Natural killer cell treated with Interleukin-12 subunit alpha and Interleukin-12 subunit beta and Interleukin-15 and Interleukin-18, amount 100 ng/mL, for 72 hours (primary cell): ENCODE results near the gene ZMYM4. TPM values are rescaled to one million over a fixed set of nuclear protein-coding genes. Genes with fewer than 3 reads are reported as not detected.
"Not testable (repeated sequence)": the region's sequence is repeated elsewhere in the genome, so short reads cannot be mapped to it uniquely, and the experiment has no call there.

Experiments used
- ATAC-seq, 2 donors: fragments of 150-1000 bp; cut with Tn5 transposase in 1 of 2; sonication (Bioruptor Pico), chemical (Tn5 transposase) in 1 of 2; 2 replicates each; pipeline ENCODE4 v1.10.0; 2021
- DNase-seq: peaks from one replicate; pipeline ENCODE4 v3.0.0; 2022; ENCODE audit warnings: low spot score
- H3K27ac Mint-ChIP-seq, 2 donors: 1 replicate in 1 of 2; 2 replicates in 1 of 2; pipeline ENCODE4 v1.8.0; 2022; ENCODE audit warnings: mixed read lengths in 2 of 2, mild to moderate bottlenecking in 1 of 2, moderate library complexity in 1 of 2
- H3K27me3 Mint-ChIP-seq, 2 donors: 1 replicate in 1 of 2; 2 replicates in 1 of 2; pipeline ENCODE4 v1.8.0; 2022; ENCODE audit warnings: mixed read lengths in 2 of 2
- H3K36me3 Mint-ChIP-seq: one replicate; pipeline ENCODE4 v1.8.0; 2022; ENCODE audit warnings: mixed read lengths
- H3K4me1 Mint-ChIP-seq, 2 donors: 1 replicate in 1 of 2; 2 replicates in 1 of 2; pipeline ENCODE4 v1.8.0; 2022; ENCODE audit warnings: low read depth in 2 of 2, mixed read lengths in 2 of 2, mild to moderate bottlenecking in 1 of 2
- H3K4me3 Mint-ChIP-seq: one replicate; pipeline ENCODE4 v1.8.0; 2022; ENCODE audit warnings: mixed read lengths
- H3K9me3 Mint-ChIP-seq: 2 replicates; pipeline ENCODE4 v1.8.0; 2022; ENCODE audit warnings: mixed read lengths
- total RNA-seq, 2 donors: library from RNA; stranded (reverse); gene quantifications; one replicate each; pipeline ENCODE4 v1.2.3, GENCODE V29; 2022

Gene ZMYM4
- total RNA-seq, 2 donors from 2014 or later = 36.8 to 41.5 TPM

DNA sequence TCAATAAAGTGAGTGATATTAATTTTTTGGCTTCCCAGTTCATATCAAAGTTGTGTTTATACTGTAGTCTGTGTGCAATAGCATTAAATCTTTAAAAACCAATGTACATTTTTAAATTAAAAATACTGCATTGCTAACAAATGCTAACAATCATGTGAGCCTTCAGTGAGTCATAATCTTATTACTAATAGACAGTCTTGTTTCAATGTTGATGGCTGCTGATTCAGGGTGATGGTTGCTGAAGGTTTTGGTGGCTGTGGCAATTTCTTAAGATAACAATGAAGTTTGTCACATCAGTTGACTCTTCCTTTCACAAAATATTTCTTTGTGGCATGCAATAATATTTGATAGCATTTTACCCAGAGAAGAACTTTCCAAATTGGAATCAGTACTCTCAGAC is 109.0 kb downstream of the ZMYM4 start:
- Mint-ChIP-seq H3K27me3 (no peaks in the 10 kb centered on the region), H3K36me3 (no peaks in the 10 kb centered on the region), H3K4me1 (no peaks in the 10 kb centered on the region), H3K27ac (no peak overlapping the region), H3K4me3 (no peak overlapping the region), H3K9me3 (no peaks in the 10 kb centered on the region)
- DNase-seq = no peak
- no peak for ATAC-seq

DNA sequence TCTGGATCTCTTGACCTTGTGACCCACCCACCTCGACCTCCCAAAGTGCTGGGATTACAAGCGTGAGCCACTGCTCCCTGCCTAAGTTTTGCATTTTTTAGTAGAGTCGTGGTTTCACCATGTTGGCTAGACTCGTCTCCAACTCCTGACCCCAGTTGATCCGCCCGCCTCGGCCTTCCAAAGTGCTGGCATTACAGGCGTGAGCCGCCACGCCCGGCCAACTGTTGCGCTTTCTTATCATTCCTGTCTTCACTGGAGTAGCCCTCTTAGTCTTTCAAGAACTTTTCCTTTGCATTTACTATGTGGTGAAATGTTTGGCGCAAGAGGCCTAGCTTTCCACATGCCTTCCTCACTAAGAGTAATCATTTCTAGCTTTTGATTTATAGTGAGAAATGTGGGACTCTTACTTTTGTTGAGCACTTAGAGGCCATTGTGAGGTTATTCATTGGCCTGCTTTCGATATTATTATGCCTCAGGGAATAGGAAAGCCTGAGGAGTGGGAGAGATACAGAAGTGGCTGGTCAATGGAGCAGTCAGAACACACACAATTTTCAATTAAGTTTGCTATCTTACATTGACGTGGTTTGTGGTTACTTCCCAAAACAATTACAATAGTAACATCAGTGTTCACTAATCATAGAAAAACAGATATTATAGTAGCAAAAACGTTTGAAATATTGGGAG is 111.0 kb downstream of the ZMYM4 start:
- no peak overlapping the region for H3K27ac Mint-ChIP-seq
- no peaks in the 10 kb centered on the region for H3K9me3 Mint-ChIP-seq
- ATAC-seq = no peak
- no peaks in the 10 kb centered on the region for H3K27me3 Mint-ChIP-seq
- H3K36me3 Mint-ChIP-seq = no peaks in the 10 kb centered on the region
- H3K4me1 Mint-ChIP-seq = no peaks in the 10 kb centered on the region
- no peak overlapping the region for H3K4me3 Mint-ChIP-seq
- peak; percentile 60 for DNase-seq

DNA sequence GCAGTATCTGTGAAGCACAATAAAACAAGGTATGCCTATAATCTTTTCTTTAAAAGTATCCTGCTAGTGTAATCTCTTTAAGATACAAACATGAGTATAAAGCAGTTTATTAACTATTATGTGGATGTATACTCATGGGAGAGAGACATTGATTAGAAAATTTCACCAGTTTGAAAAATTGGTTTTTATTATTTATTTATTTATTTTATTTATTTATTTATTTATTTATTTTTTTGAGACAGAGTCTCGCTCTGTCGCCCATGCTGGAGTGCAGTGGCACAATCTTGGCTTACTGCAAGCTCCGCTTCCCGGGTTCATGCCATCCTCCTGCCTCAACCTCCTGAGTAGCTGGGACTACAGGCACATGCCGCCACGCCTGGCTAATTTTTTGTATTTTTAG is 111.6 kb downstream of the ZMYM4 start:
- not testable (repeated sequence) for DNase-seq, ATAC-seq, H3K4me1 Mint-ChIP-seq, H3K27me3 Mint-ChIP-seq, H3K4me3 Mint-ChIP-seq, H3K36me3 Mint-ChIP-seq, H3K9me3 Mint-ChIP-seq, H3K27ac Mint-ChIP-seq

DNA sequence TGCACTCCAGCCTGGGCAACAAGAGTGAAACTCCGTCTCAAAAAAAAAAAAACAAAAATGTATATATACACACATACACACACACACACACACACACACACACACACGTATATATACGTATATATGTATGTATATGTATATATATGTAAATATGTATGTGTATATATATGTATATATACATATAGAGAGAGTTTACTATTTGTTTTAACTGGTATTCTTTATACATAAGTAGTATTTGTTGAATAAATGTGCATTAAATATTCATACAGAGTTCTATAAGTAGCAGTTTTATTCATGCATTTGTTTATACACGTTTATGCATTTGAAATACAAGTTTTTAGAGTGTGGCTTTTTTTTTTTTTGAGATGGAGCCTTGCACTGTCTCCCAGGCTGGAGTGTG is 113.6 kb downstream of the ZMYM4 start:
- H3K36me3 Mint-ChIP-seq = peaks cover 3% of the 10 kb centered on the region
- ATAC-seq (no peak), DNase-seq (no peak)
- H3K27ac Mint-ChIP-seq = no peak overlapping the region
- H3K27me3 Mint-ChIP-seq = no peaks in the 10 kb centered on the region
- H3K4me3 Mint-ChIP-seq = no peak overlapping the region
- peaks cover 0 to 2% of the 10 kb centered on the region in 2 donors for H3K4me1 Mint-ChIP-seq
- H3K9me3 Mint-ChIP-seq = no peaks in the 10 kb centered on the region

DNA sequence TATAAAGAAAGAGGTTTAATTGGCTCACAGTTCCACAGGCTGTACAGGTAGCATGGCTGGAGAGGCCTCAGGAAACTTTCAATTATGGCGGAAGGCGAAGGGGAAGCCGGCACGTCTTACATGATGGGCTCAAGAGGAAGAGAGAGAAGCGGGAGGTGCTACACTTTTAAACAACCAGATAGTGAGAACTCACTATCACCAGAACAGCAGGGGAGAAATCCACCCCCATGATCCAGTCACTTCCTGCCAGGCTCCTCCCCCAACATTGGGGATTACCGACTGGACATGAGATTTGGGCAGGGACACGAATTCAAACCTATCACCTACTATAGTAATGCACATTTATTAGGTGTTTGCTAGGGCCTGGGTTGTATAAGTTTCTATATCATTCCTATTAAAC is 117.8 kb downstream of the ZMYM4 start:
- Mint-ChIP-seq H3K4me1 (peaks cover 0 to 2% of the 10 kb centered on the region in 2 donors), H3K27ac (no peak overlapping the region), H3K9me3 (no peaks in the 10 kb centered on the region), H3K27me3 (no peaks in the 10 kb centered on the region), H3K4me3 (no peak overlapping the region), H3K36me3 (peaks cover 10% of the 10 kb centered on the region)
- ATAC-seq (no peak), DNase-seq (no peak)

DNA sequence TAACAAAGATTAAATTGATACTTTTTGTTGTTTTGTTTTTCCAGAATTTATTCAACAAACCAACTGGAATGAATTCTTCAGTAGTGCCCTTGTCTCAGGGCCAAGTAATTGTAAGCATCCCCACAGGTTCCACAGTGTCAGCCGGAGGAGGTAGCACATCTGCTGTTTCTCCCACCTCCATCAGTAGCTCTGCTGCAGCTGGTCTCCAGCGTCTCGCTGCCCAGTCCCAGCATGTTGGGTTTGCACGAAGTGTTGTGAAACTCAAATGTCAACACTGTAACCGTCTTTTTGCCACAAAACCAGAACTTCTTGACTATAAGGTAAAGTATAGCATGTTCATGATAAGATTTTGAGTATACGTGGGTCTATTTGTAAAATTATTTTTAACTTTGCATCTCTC is 118.5 kb downstream of the ZMYM4 start:
- H3K4me1 Mint-ChIP-seq = peaks cover 0 to 2% of the 10 kb centered on the region in 2 donors
- no peaks in the 10 kb centered on the region for H3K27me3 Mint-ChIP-seq
- peaks cover 10% of the 10 kb centered on the region for H3K36me3 Mint-ChIP-seq
- no peak overlapping the region for H3K27ac Mint-ChIP-seq
- no peaks in the 10 kb centered on the region for H3K9me3 Mint-ChIP-seq
- no peak overlapping the region for H3K4me3 Mint-ChIP-seq
- ATAC-seq (no peak), DNase-seq (no peak)

DNA sequence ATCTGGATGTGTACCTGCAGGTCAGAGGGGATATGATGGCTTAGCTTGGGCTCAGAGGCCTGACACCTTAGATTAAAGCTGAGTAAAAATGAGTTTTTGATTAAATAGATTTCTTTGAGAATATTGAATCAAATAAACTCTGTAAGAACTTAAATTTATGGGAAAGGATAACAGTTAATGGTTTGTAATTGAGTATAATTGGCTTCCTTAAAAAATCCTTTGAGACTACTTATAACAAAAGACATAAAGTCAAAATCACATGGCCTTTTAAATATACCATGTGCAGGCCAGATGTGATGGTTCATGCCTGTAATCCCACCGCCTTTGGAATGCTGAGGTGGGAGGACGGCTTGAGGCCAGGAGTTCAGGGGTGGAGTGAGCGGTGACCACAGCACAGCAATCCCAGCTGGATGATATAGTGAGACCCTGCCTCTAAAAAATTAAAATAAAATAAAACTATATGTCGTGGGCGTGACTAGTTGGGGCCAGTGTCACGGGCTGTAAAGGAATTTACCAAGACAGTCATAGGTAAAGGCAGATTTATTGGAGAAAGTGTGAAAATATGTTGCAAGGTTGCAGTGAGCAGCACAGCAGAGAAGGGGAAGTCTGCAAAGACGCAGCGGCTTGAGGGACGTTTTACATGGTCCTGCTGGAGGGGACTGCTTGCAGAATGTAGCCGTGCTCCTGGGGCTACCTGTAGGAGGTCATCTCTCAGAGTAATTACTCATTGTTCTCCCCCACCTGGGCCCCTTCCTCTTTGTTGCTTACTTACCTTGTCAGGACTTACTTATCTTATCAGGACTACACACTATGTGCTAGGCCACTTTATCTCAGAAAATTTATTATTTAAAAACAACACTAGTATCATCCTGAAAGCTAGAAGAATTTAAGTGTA is 122.3 kb downstream of the ZMYM4 start:
- H3K9me3 Mint-ChIP-seq = no peaks in the 10 kb centered on the region
- H3K27me3 Mint-ChIP-seq = no peaks in the 10 kb centered on the region
- peaks cover 16% of the 10 kb centered on the region for H3K36me3 Mint-ChIP-seq
- ATAC-seq = no peak
- H3K27ac Mint-ChIP-seq = no peak overlapping the region
- H3K4me1 Mint-ChIP-seq = peaks cover 0 to 2% of the 10 kb centered on the region in 2 donors
- no peak for DNase-seq
- H3K4me3 Mint-ChIP-seq = no peak overlapping the region

DNA sequence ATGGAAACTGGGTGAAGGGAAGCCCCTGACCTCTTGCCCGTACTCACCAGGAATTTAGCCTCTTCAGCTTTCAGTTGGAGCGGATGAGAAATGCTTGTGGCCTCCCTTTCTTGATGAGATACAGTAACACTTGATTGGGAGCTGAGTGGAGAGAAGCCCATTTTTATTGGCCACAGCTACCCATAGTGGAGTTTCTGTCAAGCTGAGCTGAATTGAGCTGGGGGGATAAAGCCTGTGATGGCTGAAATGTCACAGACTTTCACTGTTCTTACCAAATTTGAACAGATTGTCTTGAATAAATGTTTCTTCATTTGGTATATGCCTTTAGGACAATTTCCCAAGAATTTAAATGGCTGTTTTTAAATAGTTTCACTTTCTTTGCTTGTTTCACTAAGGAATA is 125.9 kb downstream of the ZMYM4 start:
- no peak overlapping the region for H3K27ac Mint-ChIP-seq
- no peaks in the 10 kb centered on the region for H3K27me3 Mint-ChIP-seq
- DNase-seq (no peak), ATAC-seq (no peak)
- peaks cover 30% of the 10 kb centered on the region for H3K36me3 Mint-ChIP-seq
- H3K9me3 Mint-ChIP-seq = no peaks in the 10 kb centered on the region
- H3K4me1 Mint-ChIP-seq = no peaks in the 10 kb centered on the region
- no peak overlapping the region for H3K4me3 Mint-ChIP-seq

DNA sequence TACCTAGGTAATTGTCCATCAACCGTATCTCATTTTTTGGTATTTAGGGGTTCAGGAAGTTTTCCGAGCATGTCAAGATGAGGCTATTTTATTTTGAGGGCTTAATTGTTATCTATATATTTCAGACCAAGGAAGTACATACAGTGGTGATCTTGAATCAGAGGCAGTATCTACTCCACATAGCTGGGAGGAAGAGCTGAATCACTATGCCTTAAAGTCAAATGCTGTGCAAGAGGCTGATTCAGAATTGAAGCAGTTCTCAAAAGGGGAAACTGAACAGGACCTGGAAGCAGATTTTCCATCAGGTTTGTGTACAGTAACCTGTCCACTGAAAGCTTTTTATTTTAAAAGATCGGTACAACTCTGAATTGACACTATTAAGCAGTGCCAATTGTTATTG is 130.2 kb downstream of the ZMYM4 start:
- DNase-seq (no peak), ATAC-seq (no peak)
- Mint-ChIP-seq H3K27ac (no peak overlapping the region), H3K4me1 (no peaks in the 10 kb centered on the region), H3K27me3 (no peaks in the 10 kb centered on the region), H3K4me3 (no peak overlapping the region), H3K36me3 (peaks cover 38% of the 10 kb centered on the region), H3K9me3 (no peaks in the 10 kb centered on the region)

DNA sequence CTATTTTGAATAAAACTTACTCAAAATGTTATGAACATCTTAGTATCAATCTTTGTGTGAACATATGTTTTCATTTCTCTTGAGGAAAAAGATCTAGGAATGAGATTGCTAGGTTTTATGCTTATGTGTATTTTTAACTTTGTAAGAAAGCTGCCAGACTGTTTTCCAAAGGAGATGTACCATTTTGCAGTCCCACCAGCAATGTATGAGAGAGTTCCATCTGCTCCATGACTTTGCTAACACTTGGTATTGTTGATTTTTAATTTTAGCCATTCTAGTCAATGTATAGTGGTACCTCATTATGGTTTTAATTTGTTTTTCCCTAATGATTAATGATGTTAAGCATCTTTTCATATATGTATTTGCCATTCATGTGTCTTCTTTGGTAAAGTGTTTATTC is 132.5 kb downstream of the ZMYM4 start:
- Mint-ChIP-seq H3K36me3 (peaks cover 33% of the 10 kb centered on the region), H3K27ac (no peak overlapping the region)

DNA sequence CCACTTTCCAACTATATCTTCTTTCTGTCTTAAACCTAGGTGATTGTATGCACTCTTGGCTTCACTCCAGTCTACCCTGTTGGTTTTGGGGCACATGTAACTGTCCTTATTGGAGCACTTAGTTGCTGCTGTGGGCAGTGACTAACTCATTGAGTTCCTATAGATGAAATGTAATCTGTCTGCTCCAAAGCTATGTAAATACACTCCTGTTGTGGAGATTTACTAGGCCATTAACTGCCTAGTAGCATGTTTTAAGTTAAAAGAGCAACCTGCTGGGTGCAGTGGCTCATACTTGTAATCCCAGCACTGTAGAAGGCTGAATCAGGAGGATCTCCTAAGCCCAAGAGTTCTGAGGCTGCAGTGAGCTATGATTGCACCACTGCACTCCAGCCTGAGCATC is 137.6 kb downstream of the ZMYM4 start:
- peaks cover 29% of the 10 kb centered on the region for H3K36me3 Mint-ChIP-seq
- ATAC-seq = no peak
- no peaks in the 10 kb centered on the region for H3K27me3 Mint-ChIP-seq
- no peaks in the 10 kb centered on the region for H3K4me1 Mint-ChIP-seq
- H3K27ac Mint-ChIP-seq = no peak overlapping the region
- H3K4me3 Mint-ChIP-seq = no peak overlapping the region
- no peaks in the 10 kb centered on the region for H3K9me3 Mint-ChIP-seq
- no peak for DNase-seq

More for the DNA sequence above, 132.5 kb downstream of the ZMYM4 start:
- Mint-ChIP-seq H3K4me3 (no peak overlapping the region), H3K4me1 (no peaks in the 10 kb centered on the region), H3K27me3 (no peaks in the 10 kb centered on the region), H3K9me3 (no peaks in the 10 kb centered on the region)
- DNase-seq = no peak
- ATAC-seq = no peak

DNA sequence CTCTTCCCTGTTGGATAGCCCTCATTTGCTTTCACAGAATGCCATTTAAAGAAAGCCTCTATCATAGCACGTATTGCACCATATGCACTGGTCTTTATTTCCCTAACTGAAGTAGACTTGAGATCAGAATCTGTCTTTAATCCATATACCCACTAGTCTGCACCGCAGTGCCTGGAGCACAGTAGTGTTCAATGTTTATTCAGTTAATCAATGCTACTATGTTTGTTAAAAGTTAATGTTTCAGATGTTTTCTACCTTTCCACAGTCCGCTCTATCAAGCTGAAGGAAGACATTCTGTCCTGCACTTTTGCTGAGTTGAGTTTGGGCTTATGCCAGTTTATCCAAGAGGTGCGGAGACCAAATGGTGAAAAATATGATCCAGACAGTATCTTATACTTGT is 139.2 kb downstream of the ZMYM4 start:
- Mint-ChIP-seq H3K27ac (no peak overlapping the region), H3K9me3 (no peaks in the 10 kb centered on the region), H3K4me3 (no peak overlapping the region), H3K36me3 (peaks cover 21% of the 10 kb centered on the region), H3K27me3 (no peaks in the 10 kb centered on the region), H3K4me1 (no peaks in the 10 kb centered on the region)
- ATAC-seq = no peak
- DNase-seq = no peak

DNA sequence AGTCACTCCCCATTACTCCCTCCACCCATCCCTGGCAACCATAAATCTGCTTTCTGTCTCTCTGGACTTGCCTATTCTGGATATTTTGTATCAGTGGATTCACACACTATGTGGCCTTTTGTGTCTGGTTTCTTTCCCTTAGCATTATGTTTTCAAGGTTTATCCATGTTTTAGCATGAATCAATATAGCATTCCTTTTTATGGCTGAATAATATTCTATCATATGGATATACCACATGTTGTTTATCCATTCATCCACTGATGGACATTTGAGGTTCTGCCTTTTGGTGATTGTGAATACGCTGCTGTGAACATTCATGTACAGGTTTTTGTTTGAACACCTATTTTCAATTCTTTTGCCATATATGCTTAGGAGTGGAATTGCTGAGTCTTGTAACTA is 140.4 kb downstream of the ZMYM4 start:
- H3K9me3 Mint-ChIP-seq = no peaks in the 10 kb centered on the region
- H3K4me1 Mint-ChIP-seq = no peaks in the 10 kb centered on the region
- H3K27ac Mint-ChIP-seq = no peak overlapping the region
- peaks cover 21% of the 10 kb centered on the region for H3K36me3 Mint-ChIP-seq
- no peaks in the 10 kb centered on the region for H3K27me3 Mint-ChIP-seq
- no peak for DNase-seq
- no peak for ATAC-seq
- no peak overlapping the region for H3K4me3 Mint-ChIP-seq

DNA sequence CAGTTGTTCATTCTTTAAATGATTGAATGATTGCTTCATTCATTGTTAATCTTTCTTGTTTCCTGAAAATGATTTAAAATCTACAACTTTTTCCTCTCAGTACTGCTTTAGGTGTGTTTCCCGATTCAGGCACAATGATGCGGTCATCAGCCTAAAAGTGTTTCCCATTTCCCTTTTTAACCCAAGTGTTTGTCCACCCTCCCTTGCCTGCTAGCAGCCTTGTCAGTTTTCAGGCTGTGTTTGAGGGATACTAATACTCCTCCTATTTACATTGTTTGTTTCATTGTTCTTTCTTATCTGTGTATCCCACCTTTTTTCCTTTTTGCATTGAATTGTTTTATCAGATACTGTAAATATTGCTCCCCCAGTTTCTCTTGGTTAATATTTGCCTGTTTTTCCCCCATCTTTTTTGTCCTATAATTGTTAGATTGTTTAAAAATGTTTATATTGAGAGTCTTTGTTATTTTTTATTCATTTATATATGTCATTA is 157.6 kb downstream of the ZMYM4 start:
- peaks cover 5 to 8% of the 10 kb centered on the region in 2 donors for H3K4me1 Mint-ChIP-seq
- DNase-seq (no peak), ATAC-seq (no peak)
- no peaks in the 10 kb centered on the region for H3K9me3 Mint-ChIP-seq
- H3K36me3 Mint-ChIP-seq = no peaks in the 10 kb centered on the region
- H3K27ac Mint-ChIP-seq = no peak overlapping the region
- H3K27me3 Mint-ChIP-seq = no peaks in the 10 kb centered on the region
- no peak overlapping the region for H3K4me3 Mint-ChIP-seq
